NCI-H460 (cell line): ENCODE data around the gene CAMSAP3. TPM values are rescaled to one million over a fixed set of nuclear protein-coding genes. Genes with fewer than 3 reads are reported as not detected.
"Not testable (repeated sequence)": the region's sequence is repeated elsewhere in the genome, so short reads cannot be mapped to it uniquely, and the experiment has no call there.

Experiments used
- DNase-seq: peaks from one replicate; pipeline ENCODE4 v3.0.0-alpha.2; 2016; ENCODE audit warnings: low read depth; ENCODE audit errors: extremely low read depth
- total RNA-seq: library from RNA; depleted of rRNA; stranded (reverse); fragments of >200 nt; shearing (Covaris generic); gene quantifications from 2 replicates; pipeline ENCODE4 v1.2.3, GENCODE V29; 2014

CAMSAP3 gene
- total RNA-seq, 1 experiment from 2014 or later, result 0.89 TPM

DNA sequence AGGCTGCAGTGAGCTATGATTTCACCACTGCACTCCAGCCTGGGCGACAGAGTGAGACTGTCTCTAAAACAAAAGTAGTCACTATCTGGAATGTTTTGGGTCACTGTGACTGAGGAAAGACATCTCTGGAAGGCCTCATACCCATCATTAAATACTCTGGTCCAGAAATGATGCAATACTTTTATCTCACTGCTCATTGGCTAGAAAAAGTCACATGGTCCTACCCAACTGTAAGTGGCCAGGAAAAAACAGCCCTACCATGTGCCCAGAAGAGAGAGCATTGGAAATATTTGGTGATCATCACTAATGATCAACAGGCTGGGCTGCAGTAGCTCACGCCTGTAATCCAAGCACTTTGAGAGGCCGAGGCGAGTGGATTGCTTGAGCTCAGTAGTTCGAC is 30.3 kb upstream of the CAMSAP3 start:
- DNase-seq, result no peak

DNA sequence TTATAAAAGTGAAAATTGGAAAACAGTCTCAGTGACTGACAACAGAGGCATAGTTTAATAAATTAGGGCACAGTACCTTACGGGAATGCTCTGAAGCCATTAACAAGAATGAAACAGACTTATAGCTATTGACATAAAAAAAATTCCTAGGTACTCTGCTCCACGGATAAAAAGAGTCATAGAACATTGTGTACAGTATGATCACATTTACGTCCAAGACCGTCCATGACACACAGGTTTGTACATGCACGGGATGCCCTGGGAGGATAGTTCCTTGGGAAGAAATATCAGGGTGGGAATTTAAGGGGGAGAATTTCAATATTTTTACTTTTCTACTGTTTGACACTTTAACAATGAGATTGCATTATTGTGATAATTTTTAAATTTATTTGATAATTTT is 24.9 kb upstream of the CAMSAP3 start:
- no peak for DNase-seq

DNA sequence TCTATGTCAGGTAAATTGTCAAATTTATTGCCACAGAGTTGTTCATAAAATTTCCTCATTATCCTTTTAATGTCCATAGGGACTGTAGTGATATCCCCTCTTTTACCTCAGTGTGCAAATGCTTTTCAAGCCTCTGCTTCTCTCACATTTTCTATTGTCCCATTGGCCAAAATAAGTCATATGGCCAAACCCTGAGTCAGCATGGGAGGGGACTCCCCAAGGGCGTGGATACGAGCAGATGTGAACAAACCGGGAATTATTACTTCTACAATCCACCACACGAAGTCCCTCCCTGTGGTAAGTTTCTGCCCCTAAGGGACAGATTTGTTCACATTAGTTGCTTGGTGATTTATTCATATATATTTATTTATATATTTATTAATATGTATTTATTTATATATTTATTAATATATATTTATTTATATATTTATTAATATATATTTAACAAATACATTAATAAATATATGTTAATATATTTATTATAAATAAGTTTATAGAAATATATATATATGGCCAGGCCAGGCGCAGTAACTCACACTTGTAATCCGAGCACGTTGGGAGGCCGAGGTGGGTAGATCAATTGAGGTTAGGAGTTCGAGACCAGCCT is 20.1 kb upstream of the CAMSAP3 start:
- DNase-seq, result peak; percentile 27

DNA sequence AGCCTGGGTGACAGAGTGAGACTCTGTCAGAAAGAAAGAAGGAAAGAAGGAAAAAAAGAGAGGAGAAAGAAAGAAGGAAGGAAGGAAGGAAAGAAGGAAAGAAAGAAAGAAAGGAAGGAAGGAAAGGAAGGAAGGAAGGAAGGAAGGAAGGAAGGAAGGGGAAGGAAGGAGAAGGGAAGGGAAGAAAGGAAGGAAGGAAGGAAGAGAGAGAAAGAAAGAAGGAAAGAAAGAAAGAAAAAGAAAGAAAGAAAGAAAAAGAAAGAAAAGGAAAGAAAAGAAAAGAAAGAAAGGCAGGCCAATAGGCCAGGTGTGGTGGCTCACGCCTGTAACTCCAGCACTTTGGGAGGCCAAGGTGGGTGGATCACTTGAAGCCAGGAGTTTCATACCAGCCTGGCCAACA is 18.2 kb upstream of the CAMSAP3 start:
- not testable (repeated sequence) for DNase-seq

DNA sequence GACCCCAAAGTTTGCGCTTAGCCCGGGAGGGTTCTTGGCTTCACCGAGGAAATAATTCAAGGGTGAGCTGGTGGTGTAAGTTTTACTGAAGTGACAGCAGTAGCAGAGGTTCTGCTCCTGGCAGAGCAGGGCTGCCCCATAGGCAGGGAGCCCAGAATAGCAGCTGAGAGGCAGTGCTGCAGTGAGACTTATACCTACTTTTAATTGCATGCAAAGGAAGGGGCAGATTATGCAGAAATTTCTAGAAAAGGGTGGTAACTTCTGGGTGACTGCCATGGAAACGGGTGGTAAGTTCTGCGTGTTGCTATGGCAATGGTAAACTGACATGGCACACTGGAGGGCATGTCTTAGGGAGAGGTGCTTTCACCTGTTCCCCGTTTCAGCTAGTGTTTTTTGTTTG is 17.5 kb upstream of the CAMSAP3 start:
- DNase-seq, result no peak

DNA sequence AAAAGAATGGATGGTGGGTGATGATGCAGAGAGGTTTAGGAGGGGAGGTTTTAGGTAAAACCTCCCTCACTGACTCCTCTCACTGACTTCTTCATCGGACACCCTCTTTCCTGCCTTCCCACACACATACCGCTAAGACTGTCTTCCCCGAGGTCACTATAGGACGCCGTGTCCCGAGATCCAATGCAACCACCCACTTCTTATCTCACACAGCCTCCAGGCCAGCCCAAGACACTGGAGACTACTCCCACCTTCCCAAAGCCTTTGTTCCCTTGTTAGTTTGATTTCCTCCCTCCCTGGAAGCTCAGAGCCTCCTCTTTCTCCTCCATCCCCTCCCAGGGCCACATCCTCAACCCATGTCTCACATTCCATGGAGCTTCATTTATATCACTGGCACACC is 16.5 kb upstream of the CAMSAP3 start:
- no peak for DNase-seq

DNA sequence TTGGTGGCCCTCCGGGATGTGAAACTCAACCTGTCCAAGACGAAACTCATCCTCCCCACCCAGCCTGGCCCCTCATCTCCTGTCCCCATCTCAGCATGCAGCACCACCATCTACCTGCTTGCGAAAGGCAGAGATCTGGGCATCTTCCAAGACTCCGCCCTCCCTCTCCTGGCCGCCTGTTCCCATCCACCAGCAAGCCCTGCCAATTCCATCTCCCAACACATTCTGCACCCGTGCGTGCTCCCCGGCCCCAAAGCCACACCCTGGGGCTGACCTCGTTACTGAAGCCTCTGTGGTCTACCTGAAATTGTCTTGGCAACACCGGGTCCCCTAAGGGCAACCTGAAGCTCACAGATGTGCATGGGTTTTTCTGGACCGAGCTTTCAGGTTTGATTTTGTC is 13.2 kb upstream of the CAMSAP3 start:
- DNase-seq, result no peak

DNA sequence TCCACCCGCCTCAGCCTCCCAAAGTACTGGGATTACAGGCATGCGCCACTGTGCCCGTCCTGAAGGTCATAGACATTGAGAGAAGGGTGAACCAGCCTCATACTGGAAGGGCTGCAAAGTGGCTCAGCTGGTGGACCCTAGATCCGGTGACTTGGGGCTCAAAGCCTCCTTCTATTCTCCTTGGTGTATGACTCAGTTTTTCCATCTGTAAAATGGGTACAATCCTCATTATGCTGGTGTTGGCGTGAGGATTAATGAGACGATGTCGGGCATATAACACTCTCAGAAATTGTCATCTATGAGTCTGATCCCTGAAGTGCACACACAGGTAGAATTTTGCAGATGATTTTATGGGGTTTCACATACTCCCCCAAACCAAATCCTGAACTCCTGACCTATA is 5.8 kb upstream of the CAMSAP3 start:
- DNase-seq, result no peak

DNA sequence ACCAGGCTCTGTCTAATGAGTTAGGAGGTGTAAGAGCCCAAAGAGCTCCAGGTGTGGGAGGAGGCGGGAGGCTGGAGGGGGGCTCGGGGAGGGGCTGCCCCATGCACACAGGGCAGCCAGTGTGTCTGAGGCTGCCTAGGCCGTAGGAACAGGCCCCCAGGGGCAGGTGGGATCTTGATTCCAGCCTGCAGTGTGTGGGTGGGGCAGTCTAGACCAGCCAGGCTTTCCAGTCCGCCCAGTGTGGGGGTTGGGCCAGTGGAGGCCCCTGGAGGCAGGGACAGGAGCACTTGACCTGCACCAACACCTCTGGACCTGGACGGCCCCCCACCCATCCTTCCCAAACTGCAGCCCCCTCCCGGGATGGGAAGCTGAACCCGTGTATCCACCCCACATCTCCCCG is 5.4 kb upstream of the CAMSAP3 start:
- no peak for DNase-seq

DNA sequence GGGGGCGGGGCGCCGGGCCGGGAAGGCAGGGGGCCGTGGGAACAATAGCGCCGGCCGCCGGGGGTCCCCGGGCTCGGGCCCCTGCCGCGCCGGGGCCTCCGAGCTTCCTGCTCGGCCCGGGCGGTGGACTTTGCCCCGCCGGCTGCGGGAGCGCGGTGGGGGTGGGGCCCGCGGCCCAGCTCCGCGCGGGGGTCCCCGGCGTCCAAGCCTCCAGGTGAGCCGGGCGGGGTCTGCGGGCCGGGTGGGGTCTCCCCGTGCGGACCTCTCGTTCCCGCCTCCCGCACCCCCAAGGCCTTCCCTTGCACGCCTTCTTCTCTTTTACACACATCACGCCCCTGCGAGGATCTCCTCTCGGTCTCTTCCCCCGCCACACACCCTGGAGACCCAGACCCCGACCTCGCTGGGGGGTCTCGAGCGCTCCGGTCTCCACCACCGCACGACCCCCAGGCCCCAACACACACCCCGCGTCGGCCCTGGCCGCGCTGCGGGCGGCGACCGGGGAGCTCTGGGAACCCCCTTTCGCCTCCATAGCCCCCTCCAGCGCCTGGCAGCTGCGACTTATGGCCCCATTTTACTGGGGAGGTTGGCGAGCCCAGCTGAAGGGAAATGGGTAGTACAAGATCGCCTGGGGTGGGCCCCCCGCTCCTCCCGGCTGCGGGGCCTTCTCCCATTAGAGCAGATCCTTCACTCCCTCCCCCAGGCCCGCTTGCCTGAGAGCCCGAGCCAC is 711 bp downstream of the CAMSAP3 start:
- no peak for DNase-seq

DNA sequence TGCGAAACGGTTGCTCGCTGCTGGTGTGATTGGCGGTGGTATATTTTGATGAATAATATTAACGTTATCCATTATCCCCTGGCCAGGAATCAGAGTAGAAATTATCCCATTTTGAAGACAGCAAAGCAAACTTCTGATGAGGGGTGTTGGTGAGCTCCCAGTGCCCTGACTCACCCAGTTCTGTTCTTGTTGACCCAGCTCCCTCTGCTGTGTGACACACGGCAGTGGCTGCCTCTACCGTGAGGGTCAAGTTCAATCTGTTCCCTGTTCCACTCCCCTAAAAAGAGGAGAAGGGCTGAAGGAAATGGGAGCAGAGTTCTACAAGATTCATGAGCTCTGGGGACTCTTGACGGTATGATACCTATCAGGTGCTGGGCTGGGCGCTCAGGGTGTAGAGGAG is 2.0 kb downstream of the CAMSAP3 start:
- DNase-seq, result no peak

DNA sequence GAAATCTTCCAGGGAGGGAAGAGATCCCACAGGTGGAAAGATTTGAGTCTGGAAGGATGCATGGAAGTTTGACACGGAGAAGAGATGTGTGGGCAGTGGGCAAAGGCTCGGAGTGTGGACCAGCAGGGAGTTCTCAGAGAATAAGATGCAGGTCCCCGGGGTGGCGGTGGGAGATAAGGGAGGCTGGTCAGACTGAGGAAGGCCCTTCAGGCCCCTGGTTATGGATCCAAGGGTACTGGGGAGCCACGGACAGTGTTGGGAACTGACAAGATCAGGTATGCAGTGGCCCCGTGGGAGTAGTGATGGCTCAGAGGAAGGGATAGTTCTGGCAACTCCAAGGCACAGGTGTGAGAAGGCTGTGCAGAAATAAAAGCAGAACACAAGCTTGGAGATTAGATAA is 2.5 kb downstream of the CAMSAP3 start:
- DNase-seq, result no peak

DNA sequence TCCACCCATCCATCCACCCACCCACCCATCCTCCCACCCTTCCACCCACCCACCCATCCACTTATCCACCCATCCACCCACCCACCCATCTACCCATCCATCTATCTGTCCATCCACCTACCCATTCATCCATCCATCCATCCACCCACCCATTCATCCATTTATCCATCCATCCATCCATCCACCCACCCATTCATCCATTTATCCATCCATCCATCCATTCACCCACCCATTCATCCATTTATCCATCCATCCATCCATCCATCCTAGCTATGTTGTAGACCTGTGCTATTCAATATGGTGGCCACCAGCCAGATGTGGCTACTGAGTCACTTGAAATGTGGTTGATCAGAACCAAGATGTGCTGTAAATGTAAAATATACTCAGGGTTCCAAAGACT is 5.1 kb downstream of the CAMSAP3 start:
- no peak for DNase-seq

DNA sequence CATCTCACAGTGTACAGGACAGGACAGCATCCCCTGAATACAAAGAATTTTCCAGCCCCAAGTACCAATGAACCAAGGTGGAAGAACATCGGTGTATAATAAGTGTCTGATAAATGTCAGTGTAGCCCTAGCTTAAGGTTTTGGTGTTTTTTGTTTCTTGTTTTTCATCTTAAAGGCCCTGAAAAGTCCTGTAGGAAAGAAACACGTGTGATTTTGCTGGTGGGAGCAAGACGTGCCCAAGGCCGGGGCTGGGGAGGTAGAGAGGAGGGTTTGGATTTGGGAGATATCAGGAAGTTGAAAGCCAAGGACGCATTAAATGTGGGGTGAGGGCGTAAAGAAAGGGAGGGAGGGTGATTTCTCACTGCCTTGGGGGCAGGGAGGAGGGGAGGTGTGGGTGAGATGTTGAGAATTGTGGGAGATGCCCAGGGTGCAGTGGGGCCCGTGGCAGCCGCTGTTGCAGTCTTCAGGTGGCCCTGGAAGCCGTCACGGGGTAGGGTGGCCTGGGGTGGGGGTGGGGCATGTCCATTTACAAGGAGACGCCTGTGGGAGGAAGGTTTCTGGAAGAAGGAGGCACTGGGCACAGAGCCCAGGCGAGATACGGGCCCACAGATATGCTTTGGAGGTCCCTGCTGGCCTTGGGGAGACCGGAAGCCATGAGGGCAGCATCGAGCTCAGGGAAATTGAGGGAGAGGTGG is 6.7 kb downstream of the CAMSAP3 start:
- DNase-seq, result no peak

DNA sequence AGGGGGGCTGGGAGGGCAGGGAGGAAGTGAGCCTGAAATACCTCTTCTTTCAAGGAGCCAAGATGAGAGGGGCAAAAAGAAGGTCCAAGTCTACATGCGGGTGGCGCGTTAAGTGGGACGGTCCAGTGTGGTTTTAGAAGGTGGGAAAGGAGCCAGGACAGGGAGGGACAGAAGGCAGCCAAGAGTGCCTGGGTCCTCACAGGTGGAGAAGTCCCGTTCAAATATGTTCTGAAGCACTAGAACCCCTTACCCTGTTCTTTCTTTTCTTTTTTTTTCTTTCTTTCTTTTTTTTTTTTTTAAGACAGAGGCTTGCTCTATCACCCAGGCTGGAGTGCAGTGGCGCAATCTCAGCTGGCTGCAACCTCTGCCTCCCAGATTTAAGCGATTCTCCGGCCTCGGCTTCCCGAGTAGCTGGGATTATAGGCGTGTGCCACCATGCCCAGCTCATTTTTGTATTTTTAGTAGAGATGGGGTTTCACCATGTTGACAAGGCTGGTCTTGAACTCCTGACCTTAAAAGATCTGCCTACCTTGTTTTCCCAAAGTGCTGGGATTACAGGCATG is 7.4 kb downstream of the CAMSAP3 start:
- DNase-seq, result no peak

DNA sequence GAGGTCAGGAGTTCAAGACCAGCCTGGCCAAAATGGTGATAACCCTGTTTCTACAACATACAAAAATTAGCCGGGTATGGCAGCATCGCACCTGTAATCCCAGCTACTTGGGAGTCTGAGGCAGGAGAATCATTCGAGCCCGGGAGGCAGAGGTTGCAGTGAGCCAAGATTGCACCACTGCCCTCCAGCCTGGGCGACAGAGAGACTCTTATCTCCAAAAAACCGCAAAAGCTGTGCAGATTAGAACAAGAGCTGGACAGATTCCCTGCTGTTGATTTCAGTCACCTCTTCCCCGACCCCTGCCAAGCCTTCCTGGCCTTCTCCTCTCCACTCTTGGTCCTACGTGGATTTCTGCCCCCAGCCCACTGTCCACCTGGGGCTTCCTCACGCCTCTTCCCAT is 8.3 kb downstream of the CAMSAP3 start:
- no peak for DNase-seq

DNA sequence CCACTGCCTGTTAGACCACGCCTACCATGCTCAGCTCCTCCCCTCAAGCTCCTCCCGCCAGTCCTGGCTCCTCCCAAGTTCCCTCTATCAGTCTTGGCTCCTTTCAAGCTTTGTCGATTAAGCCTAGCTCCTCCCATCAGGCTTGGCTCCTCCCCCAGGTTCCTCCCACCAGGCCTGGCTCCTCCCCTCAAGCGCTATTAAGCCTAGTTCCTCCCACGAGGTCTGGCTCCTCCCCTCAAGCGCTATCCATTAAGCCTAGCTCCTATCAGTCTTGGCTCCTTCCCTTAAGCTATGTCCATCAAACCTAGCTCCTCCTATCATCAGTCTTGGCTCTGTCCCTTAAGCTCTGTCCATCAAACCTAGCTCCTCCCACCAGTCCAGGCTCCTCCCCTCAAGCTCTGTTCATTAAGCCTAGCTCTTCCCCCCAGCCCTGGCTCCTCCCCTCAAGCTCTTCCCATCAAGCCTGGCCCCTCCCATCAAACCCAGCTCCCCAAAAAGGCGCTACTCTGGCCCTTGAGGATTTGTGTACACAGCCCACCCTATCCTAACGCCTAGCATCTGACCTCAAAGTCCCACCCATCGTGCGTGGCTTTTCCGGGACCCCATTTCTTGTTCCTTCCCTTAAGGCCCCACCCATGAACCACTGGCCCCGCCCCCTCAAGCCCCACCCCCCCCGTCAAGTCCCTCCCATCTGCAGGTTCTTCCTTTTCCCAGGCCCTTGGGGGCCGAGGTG is 10.0 kb downstream of the CAMSAP3 start:
- peak; percentile 19 for DNase-seq

DNA sequence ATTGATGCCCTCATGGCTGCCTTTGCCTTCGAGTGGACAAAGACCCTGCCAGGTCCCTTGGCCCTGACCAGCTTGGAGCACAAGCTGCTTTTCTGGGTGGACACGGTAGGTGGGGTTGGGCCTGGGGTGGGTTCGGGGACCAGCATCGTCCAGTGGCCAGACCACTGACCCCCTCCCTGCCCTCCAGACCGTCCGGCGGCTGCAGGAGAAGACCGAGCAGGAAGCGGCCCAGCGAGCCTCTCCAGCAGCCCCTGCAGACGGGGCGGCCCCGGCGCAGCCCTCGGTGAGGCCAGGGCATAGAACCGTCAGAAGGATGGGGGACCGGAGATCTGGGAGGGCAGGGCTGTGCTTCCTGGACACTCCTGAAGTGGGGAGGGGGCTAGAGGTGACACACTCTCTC is 10.6 kb downstream of the CAMSAP3 start:
- DNase-seq, result no peak

DNA sequence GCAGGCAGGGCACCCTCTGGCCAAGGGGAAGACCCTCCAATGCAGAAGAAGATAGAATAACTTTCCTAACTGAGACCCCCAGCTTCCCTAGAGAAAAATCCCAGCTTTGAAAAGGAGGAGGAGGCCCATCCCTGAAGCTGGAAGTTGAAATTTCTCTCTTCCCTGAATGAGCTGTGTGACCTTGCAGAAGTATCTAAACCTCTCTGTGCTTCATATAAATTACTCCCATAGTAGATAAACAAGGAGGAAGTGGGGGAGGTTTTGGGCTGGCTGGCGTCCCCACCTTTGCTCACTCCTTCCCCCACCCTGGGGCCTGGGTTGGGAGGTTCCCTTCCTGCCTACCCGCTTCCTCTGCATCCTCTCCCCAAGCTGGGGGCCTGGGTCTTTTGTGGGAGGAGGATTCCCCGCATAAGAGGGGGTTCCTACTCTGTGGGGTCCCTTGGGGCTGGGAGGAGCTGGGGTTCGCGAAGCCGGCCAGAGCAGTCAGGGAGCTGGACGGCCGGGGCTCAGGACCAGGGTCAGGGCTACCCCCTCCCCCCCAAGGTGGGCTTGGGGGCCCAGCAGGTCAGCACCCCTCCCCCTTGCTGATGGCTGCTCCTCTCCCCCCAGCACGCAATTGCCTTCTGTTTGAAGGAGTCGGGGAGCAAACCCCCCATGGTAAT is 11.7 kb downstream of the CAMSAP3 start:
- no peak for DNase-seq

DNA sequence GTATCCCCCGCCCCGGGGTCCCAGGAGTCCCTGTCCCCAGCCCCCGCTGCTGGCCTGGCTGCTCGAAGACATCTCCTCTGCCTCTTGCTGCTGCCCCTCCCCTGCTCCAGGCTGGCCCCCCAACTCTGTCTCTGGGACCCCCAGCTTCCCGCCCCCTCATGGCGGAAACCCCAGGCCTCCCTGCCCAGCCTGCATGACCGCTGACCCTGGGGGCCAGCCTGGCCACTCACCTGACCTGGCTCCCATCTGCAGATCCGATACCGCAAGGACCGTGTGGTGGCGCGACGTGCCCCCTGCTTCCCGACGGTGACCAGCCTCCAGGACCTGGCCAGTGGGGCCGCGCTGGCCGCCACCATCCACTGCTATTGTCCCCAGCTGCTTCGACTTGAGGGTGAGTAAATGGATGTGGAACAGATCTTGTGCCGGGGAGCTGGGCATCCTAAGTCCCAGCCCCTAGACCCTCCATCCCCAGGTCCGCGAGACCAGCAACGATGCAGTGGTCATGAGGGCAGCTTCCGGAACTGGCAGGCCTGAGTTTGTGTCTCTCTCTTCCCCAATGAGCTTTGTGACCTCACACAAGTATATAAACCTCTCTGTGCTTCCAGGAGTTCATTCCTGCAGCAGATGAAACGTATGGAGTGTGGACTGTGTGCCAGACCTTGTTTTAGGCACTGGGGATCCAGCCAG is 12.4 kb downstream of the CAMSAP3 start:
- DNase-seq, result no peak
